Fibroblast of lung (primary cell): ENCODE data around the gene CCDC18. TPM values are rescaled to one million over a fixed set of nuclear protein-coding genes. Genes with fewer than 3 reads are reported as not detected.
"Not testable (repeated sequence)": the region's sequence is repeated elsewhere in the genome, so short reads cannot be mapped to it uniquely, and the experiment has no call there.

Experiments
- DNase-seq, 2 donors: peaks; one replicate each; pipeline versions ENCODE4 v3.0.0 to v3.0.0-alpha.2; 2010; ENCODE audit warnings: low read depth in 2 of 2
- H2AFZ ChIP-seq: 2 replicates; pipeline ENCODE4 v1.5.1; 2012; ENCODE audit warnings: low read length, control low read depth, inconsistent platforms
- H3K27ac ChIP-seq: 2 replicates; pipeline ENCODE4 v1.5.1; 2011; ENCODE audit warnings: low read length, control low read depth; ENCODE audit not compliant: insufficient read depth
- H3K27me3 ChIP-seq: 2 replicates; pipeline ENCODE4 v1.5.1; 2011; ENCODE audit warnings: mild to moderate bottlenecking, low read length; ENCODE audit not compliant: control insufficient read depth, insufficient read depth
- H3K36me3 ChIP-seq: 2 replicates; pipeline ENCODE4 v1.5.1; 2011; ENCODE audit warnings: low read length; ENCODE audit not compliant: control insufficient read depth, insufficient read depth
- H3K4me1 ChIP-seq: 2 replicates; pipeline ENCODE4 v1.5.1; 2011; ENCODE audit warnings: low read length; ENCODE audit not compliant: control insufficient read depth, insufficient read depth; ENCODE audit errors: extremely low read depth
- H3K4me2 ChIP-seq: 2 replicates; pipeline ENCODE4 v1.5.1; 2011; ENCODE audit warnings: low read length, control low read depth; ENCODE audit not compliant: insufficient read depth; ENCODE audit errors: extremely low read depth
- H3K4me3 ChIP-seq, 4 experiments: fragments of 200-600 bp in 1 of 4; sonication (generic) in 1 of 4; replicated peaks in 1 of 4; 2 replicates each; pipeline ENCODE4 v1.5.1; 2011 to 2016; ENCODE audit warnings: low read length in 4 of 4, low read depth in 3 of 4, mild to moderate bottlenecking in 3 of 4, control low read depth in 2 of 4, inconsistent platforms in 1 of 4, mixed read lengths in 1 of 4; ENCODE audit not compliant: insufficient read depth in 1 of 4; ENCODE audit errors: control extremely low read depth in 1 of 4
- H3K79me2 ChIP-seq: 2 replicates; pipeline ENCODE4 v1.5.1; 2012; ENCODE audit warnings: mild to moderate bottlenecking, low read length, inconsistent platforms; ENCODE audit not compliant: control insufficient read depth, insufficient read depth
- H3K9ac ChIP-seq: 2 replicates; pipeline ENCODE4 v1.5.1; 2011; ENCODE audit warnings: mild to moderate bottlenecking, low read length, control low read depth; ENCODE audit not compliant: insufficient read depth
- H3K9me3 ChIP-seq: 2 replicates; pipeline ENCODE4 v1.5.1; 2012; ENCODE audit warnings: low read depth, low read length; ENCODE audit not compliant: control insufficient read depth, insufficient read depth
- H4K20me1 ChIP-seq: 2 replicates; pipeline ENCODE4 v1.5.1; 2011; ENCODE audit warnings: low read length; ENCODE audit not compliant: control insufficient read depth, insufficient read depth; ENCODE audit errors: extremely low read depth
- EZH2 ChIP-seq: IDR thresholded peaks from 2 replicates; pipeline ENCODE4 v1.5.1; 2012; ENCODE audit warnings: low read length, control low read depth, mild to moderate bottlenecking; ENCODE audit errors: missing control alignments
- polyA plus RNA-seq, 2 donors: library from polyadenylated mRNA; depleted of rRNA in 1 of 2; stranded (reverse) in 1 of 2; unstranded in 1 of 2; fragments of >200 nt; gene quantifications; 2 replicates each; pipeline ENCODE4 v1.2.1, GENCODE V29; 2011 to 2012; ENCODE audit warnings: missing spikeins in 1 of 2
- total RNA-seq: library from RNA; depleted of rRNA; stranded (reverse); fragments of >200 nt; gene quantifications from 2 replicates; pipeline ENCODE4 v1.2.1, GENCODE V29; 2014
- TF ChIP-seq, protein P1 (sequence below), 2 donors: IDR thresholded peaks in 1 of 2; conservative IDR thresholded peaks in 1 of 2; 1 replicate in 1 of 2; 2 replicates in 1 of 2; pipeline ENCODE4 v1.5.1; 2011 to 2012; ENCODE audit warnings: low read length in 2 of 2, control low read depth in 1 of 2, inconsistent platforms in 1 of 2, low read depth in 1 of 2, mild to moderate bottlenecking in 1 of 2

CCDC18 gene
- total and polyA plus RNA-seq, 2 donors (not counting 1 experiment from before 2014, with no cell fraction given), result 3.1 to 15.4 TPM

DNA sequence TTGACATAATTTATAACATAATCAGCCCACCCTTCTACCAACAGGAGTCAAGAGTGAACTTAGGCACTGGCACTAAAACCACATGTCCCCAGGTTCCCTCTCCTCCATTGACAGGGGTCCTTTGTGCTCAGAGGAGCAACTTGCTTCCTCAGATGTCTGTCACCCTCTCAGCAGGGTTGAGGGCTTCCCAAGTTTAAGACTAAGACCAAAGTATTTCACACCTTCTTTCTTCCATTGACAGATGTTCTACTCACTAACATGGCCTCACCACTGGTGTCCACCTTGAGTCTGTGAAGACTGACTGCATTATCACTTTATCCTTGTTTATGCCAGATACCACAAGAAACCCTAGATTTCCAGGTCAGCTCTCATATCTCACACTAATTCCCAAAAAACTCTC lies 56.5 kb downstream of the CCDC18 start:
- H3K9me3 ChIP-seq, result no peaks in the 10 kb centered on the region
- no peak overlapping the region for H3K4me2 ChIP-seq
- no peak overlapping the region for H3K27ac ChIP-seq
- no peaks in the 10 kb centered on the region for H4K20me1 ChIP-seq
- H3K36me3 ChIP-seq, result peaks cover 1% of the 10 kb centered on the region
- H3K4me1 ChIP-seq, result no peaks in the 10 kb centered on the region
- no peak for TF ChIP-seq EZH2
- TF ChIP-seq, protein P1, sequence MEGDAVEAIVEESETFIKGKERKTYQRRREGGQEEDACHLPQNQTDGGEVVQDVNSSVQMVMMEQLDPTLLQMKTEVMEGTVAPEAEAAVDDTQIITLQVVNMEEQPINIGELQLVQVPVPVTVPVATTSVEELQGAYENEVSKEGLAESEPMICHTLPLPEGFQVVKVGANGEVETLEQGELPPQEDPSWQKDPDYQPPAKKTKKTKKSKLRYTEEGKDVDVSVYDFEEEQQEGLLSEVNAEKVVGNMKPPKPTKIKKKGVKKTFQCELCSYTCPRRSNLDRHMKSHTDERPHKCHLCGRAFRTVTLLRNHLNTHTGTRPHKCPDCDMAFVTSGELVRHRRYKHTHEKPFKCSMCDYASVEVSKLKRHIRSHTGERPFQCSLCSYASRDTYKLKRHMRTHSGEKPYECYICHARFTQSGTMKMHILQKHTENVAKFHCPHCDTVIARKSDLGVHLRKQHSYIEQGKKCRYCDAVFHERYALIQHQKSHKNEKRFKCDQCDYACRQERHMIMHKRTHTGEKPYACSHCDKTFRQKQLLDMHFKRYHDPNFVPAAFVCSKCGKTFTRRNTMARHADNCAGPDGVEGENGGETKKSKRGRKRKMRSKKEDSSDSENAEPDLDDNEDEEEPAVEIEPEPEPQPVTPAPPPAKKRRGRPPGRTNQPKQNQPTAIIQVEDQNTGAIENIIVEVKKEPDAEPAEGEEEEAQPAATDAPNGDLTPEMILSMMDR (conservative IDR thresholded peaks at IDR 0.05 in 1 of 2, IDR thresholded peaks at IDR 0.05 in 1 of 2; ENCODE audit: low read depth in 1 of 2, low read length in 2 of 2), result no peak
- no peaks in the 10 kb centered on the region for H3K79me2 ChIP-seq
- no peaks in the 10 kb centered on the region for H3K27me3 ChIP-seq
- H3K4me3 ChIP-seq, result no peak overlapping the region
- H2AFZ ChIP-seq, result no peak overlapping the region
- no peak for DNase-seq
- no peak overlapping the region for H3K9ac ChIP-seq

DNA sequence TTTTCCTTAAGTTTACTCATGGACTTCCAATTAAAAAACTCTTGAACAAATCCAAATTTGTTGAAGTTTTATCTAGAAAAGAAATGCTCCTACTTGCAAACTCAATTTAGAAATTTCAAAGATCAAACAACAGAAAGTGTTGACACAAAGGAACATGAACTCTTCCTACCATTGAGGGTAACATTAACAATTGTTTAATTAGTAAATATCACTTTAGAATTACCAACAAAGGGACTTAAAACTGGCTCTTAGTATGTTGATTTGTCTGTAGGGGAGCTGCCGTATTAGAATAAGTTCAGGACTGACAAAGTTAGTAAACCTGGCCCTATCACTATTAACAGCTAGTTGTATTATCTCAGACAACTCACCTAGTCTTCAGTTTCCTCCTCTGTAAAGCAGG lies 57.9 kb downstream of the CCDC18 start:
- Histone ChIP-seq H3K9me3 (no peaks in the 10 kb centered on the region), H3K27me3 (no peaks in the 10 kb centered on the region), H3K27ac (no peak overlapping the region), H3K79me2 (no peaks in the 10 kb centered on the region), H3K4me1 (no peaks in the 10 kb centered on the region), H3K36me3 (peaks cover 3% of the 10 kb centered on the region), H3K4me3 (no peak overlapping the region), H3K9ac (no peak overlapping the region), H4K20me1 (no peaks in the 10 kb centered on the region), H3K4me2 (no peak overlapping the region), H2AFZ (no peak overlapping the region)
- DNase-seq, result no peak
- TF ChIP-seq, protein P1 (conservative IDR thresholded peaks at IDR 0.05 in 1 of 2, IDR thresholded peaks at IDR 0.05 in 1 of 2; ENCODE audit: low read depth in 1 of 2, low read length in 2 of 2), result no peak
- TF ChIP-seq EZH2, result no peak

DNA sequence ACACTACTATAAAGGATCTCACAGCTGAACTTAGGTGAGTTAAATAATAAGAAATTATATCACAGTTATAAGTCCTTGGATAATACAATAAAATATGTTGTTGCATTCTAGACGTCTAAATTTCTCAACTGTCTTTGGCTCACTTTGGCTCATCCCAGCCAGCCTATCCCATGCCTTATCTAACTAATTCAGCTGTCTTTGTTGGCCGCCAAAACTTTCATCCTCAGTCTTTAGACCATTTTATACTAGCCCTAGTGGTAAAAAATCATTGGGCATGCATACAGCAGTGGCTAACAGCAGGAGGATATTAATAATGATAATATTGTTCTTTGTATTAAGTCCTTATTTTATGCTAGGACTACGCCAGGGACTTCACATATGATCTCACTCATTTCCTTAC lies 59.3 kb downstream of the CCDC18 start:
- H3K9ac ChIP-seq, result no peak overlapping the region
- H3K79me2 ChIP-seq, result no peaks in the 10 kb centered on the region
- H2AFZ ChIP-seq, result no peak overlapping the region
- H3K9me3 ChIP-seq, result no peaks in the 10 kb centered on the region
- H4K20me1 ChIP-seq, result no peaks in the 10 kb centered on the region
- TF ChIP-seq, protein P1 (conservative IDR thresholded peaks at IDR 0.05 in 1 of 2, IDR thresholded peaks at IDR 0.05 in 1 of 2; ENCODE audit: low read depth in 1 of 2, low read length in 2 of 2), result no peak
- TF ChIP-seq EZH2, result no peak
- H3K4me2 ChIP-seq, result no peak overlapping the region
- H3K4me1 ChIP-seq, result no peaks in the 10 kb centered on the region
- H3K27me3 ChIP-seq, result no peaks in the 10 kb centered on the region
- H3K36me3 ChIP-seq, result peaks cover 3% of the 10 kb centered on the region
- no peak for DNase-seq
- H3K27ac ChIP-seq, result no peak overlapping the region
- H3K4me3 ChIP-seq, result no peak overlapping the region

GRCh38 chr1:93243233-93243632 lies 62.7 kb downstream of the CCDC18 start:
- H3K9ac ChIP-seq, H3K36me3 ChIP-seq, H3K79me2 ChIP-seq, H3K27ac ChIP-seq, H4K20me1 ChIP-seq, H3K9me3 ChIP-seq, H3K4me1 ChIP-seq, DNase-seq, H2AFZ ChIP-seq, H3K27me3 ChIP-seq, H3K4me2 ChIP-seq, H3K4me3 ChIP-seq: not testable (repeated sequence)
